Endothelial cell of umbilical vein (primary cell): ENCODE results near the gene JCHAIN. TPM values are rescaled to one million over a fixed set of nuclear protein-coding genes. Genes with fewer than 3 reads are reported as not detected.

ENCODE experiments used
- BruUV-seq: library from RNA; stranded (reverse); fragments of 400-500 nt; replicated peaks from 2 replicates; lab custom pipeline; 2021; lab: Mats Ljungman, UMichigan
- CTCF ChIA-PET: fragments of 300-600, 350-600 bp; sonication (Branson Sonifier 250); formaldehyde crosslinking; loops from one replicate; lab custom pipeline; 2021; ENCODE audit warnings: antibody characterized with exemption, inconsistent platforms; lab: Charles Lee
- POLR2A ChIA-PET: fragments of 300-600, 350-600 bp; sonication (Branson Sonifier 250); formaldehyde crosslinking; loops from one replicate; lab custom pipeline; 2021; ENCODE audit warnings: antibody characterized with exemption, inconsistent platforms; lab: Charles Lee
- DNase-seq: peaks from one replicate; pipeline ENCODE4 v3.0.0-alpha.2; 2011; ENCODE audit warnings: low read depth, low spot score
- FAIRE-seq: peaks from 2 replicates; lab custom pipeline; 2011; peaks lifted over from hg19 to GRCh38; lab: Jason Lieb, UNC
- H2AFZ ChIP-seq: 2 replicates; pipeline ENCODE4 v1.6.0; 2012; ENCODE audit warnings: low read depth, low read length, control low read depth, inconsistent platforms
- H3K27ac ChIP-seq: 2 replicates; pipeline ENCODE4 v1.5.1; 2011; ENCODE audit warnings: low read depth, mild to moderate bottlenecking, control low read depth, low read length, moderate library complexity; ENCODE audit not compliant: insufficient read depth
- H3K27me3 ChIP-seq, 2 experiments: 2 replicates each; pipeline versions ENCODE4 v1.6.0 to v1.6.1; 2011; ENCODE audit warnings: low read length in 2 of 2, mixed read lengths in 1 of 2; ENCODE audit not compliant: control insufficient read depth in 2 of 2, insufficient read depth in 2 of 2
- H3K36me3 ChIP-seq, 2 experiments: 2 replicates in 1 of 2; 3 replicates in 1 of 2; pipeline ENCODE4 v1.5.1; 2011; ENCODE audit warnings: low read length in 2 of 2, mild to moderate bottlenecking in 1 of 2, moderate library complexity in 1 of 2; ENCODE audit not compliant: control insufficient read depth in 2 of 2, insufficient read depth in 2 of 2; ENCODE audit errors: extremely low read depth in 1 of 2
- H3K4me1 ChIP-seq: 3 replicates; pipeline ENCODE4 v1.5.1; 2011; ENCODE audit warnings: mild to moderate bottlenecking, low read length; ENCODE audit not compliant: control insufficient read depth, insufficient read depth; ENCODE audit errors: extremely low read depth
- H3K4me2 ChIP-seq: 2 replicates; pipeline ENCODE4 v1.6.1; 2011; ENCODE audit warnings: low read length, control low read depth, mixed read lengths; ENCODE audit not compliant: insufficient read depth
- H3K4me3 ChIP-seq, 3 experiments: fragments of 200-600 bp in 1 of 3; sonication (generic), shearing (Covaris generic) in 1 of 3; replicated peaks in 1 of 3; 2 replicates each; pipeline ENCODE4 v1.5.1; 2011 to 2016; ENCODE audit warnings: control low read depth in 3 of 3, low read length in 3 of 3, mild to moderate bottlenecking in 2 of 3, inconsistent platforms in 1 of 3, low read depth in 1 of 3, moderate library complexity in 1 of 3; ENCODE audit not compliant: insufficient read depth in 1 of 3
- H3K79me2 ChIP-seq: 2 replicates; pipeline ENCODE4 v1.6.0; 2012; ENCODE audit warnings: low read length, inconsistent platforms; ENCODE audit not compliant: control insufficient read depth, insufficient read depth
- H3K9ac ChIP-seq: replicated peaks from 2 replicates; pipeline ENCODE3; 2011; ENCODE audit warnings: low read length, control low read depth; ENCODE audit not compliant: insufficient read depth; ENCODE audit errors: extremely low read depth
- H3K9me1 ChIP-seq: replicated peaks from 3 replicates; pipeline ENCODE4 v1.6.0; 2011; ENCODE audit warnings: mild to moderate bottlenecking, low read length; ENCODE audit not compliant: control insufficient read depth, insufficient read depth; ENCODE audit errors: extremely low read depth
- H3K9me3 ChIP-seq: replicated peaks from 2 replicates; pipeline ENCODE4 v1.5.1; 2012; ENCODE audit warnings: low read length, inconsistent platforms; ENCODE audit not compliant: control insufficient read depth, insufficient read depth
- H4K20me1 ChIP-seq: replicated peaks from 2 replicates; pipeline ENCODE3; 2011; ENCODE audit warnings: mild to moderate bottlenecking, low read length; ENCODE audit not compliant: control insufficient read depth, insufficient read depth; ENCODE audit errors: extremely low read depth
- CTCF ChIP-seq, 2 donors: IDR thresholded peaks; 1 replicate in 1 of 2; 2 replicates in 1 of 2; pipeline ENCODE4 v1.5.1; 2011; ENCODE audit warnings: low read length in 2 of 2, mild to moderate bottlenecking in 2 of 2, moderate library complexity in 2 of 2, control low read depth in 1 of 2, inconsistent platforms in 1 of 2, low read depth in 1 of 2; ENCODE audit not compliant: insufficient read depth in 1 of 2; ENCODE audit errors: extremely low read depth in 1 of 2
- EZH2 ChIP-seq: IDR thresholded peaks from 2 replicates; pipeline ENCODE4 v1.6.1; 2012; ENCODE audit warnings: borderline replicate concordance, low read depth, mild to moderate bottlenecking, moderate library complexity, low read length, inconsistent platforms; ENCODE audit not compliant: severe bottlenecking
- FOS ChIP-seq: IDR thresholded peaks from 2 replicates; pipeline ENCODE4 v1.6.1; 2011; ENCODE audit warnings: mild to moderate bottlenecking, low read length, moderate library complexity, borderline replicate concordance; ENCODE audit not compliant: insufficient read depth
- GATA2 ChIP-seq: IDR thresholded peaks from 2 replicates; pipeline ENCODE4 v1.7.0; 2011; ENCODE audit warnings: low read depth, mild to moderate bottlenecking, moderate library complexity, mixed read lengths, low read length; ENCODE audit not compliant: insufficient read length, insufficient read depth
- JUN ChIP-seq: IDR thresholded peaks from 2 replicates; pipeline ENCODE4 v1.6.1; 2011; ENCODE audit warnings: borderline replicate concordance, low read depth; ENCODE audit not compliant: insufficient read length, insufficient read depth
- MYC ChIP-seq: IDR thresholded peaks from one replicate; pipeline ENCODE4 v1.6.1; 2011; ENCODE audit warnings: mild to moderate bottlenecking, low read depth, low read length
- POLR2A ChIP-seq: IDR thresholded peaks from 2 replicates; pipeline ENCODE4 v1.6.1; 2012; ENCODE audit warnings: low read depth, mild to moderate bottlenecking, control low read depth, low read length
- POLR2AphosphoS5 ChIP-seq: IDR thresholded peaks from 2 replicates; pipeline ENCODE4 v1.6.1; 2012; ENCODE audit warnings: low read depth, mild to moderate bottlenecking, control low read depth, low read length, moderate library complexity; ENCODE audit not compliant: insufficient read depth
- dilution Hi-C: fragments of 300-500 bp; cut with MboI; formaldehyde crosslinking; loops from one replicate; pipeline ENCODE4 v1.15.0; 2019; ENCODE audit warnings: low sequenced_read_pairs; ENCODE audit not compliant: extremely low pct_ligation_motif_present
- intact Hi-C: fragments of 100-400 bp; cut with micrococcal nuclease; formaldehyde crosslinking; loops from one replicate; pipeline ENCODE4 v1.10.0; 2022
- polyA plus RNA-seq, 4 experiments: library from polyadenylated mRNA; depleted of rRNA in 3 of 4; stranded (reverse) in 3 of 4; unstranded in 1 of 4; fragments of >200 nt; gene quantifications; 2 replicates each; pipeline versions ENCODE4 v1.2.1 to v1.2.3, GENCODE V29; 2011 to 2012; ENCODE audit warnings: missing spikeins in 1 of 4
- total RNA-seq: library from RNA; stranded (reverse); gene quantifications from 2 replicates; pipeline ENCODE4 v1.2.3, GENCODE V29; 2021
- TF ChIP-seq, protein P1 (sequence below): IDR thresholded peaks from 2 replicates; pipeline ENCODE4 v1.6.1; 2011; ENCODE audit not compliant: insufficient read depth, insufficient read length

JCHAIN gene
- total and polyA plus RNA-seq, 2 donors (not counting 3 experiments of a cell fraction or from before 2014, with no cell fraction given) = not detected

GRCh38 chr4:70681704-70682103 is 15.4 kb upstream of the JCHAIN start:
- no peaks in the 10 kb centered on the region for H3K27me3 ChIP-seq
- no peaks in the 10 kb centered on the region for H3K9me1 ChIP-seq
- ChIA-PET CTCF (no interaction called here), POLR2A (no interaction called here)
- no peaks in the 10 kb centered on the region for H3K79me2 ChIP-seq
- FAIRE-seq (no peak), DNase-seq (no peak)
- no peak overlapping the region for H2AFZ ChIP-seq
- H3K9me3 ChIP-seq = no peaks in the 10 kb centered on the region
- TF ChIP-seq FOS (no peak), POLR2A (no peak)
- no peak overlapping the region for H3K27ac ChIP-seq
- H3K4me2 ChIP-seq = no peak overlapping the region
- H3K9ac ChIP-seq = no peak overlapping the region
- dilution Hi-C loops = no loop called here
- H4K20me1 ChIP-seq = no peaks in the 10 kb centered on the region
- BruUV-seq = no TSS peak
- no peaks in the 10 kb centered on the region for H3K36me3 ChIP-seq
- intact Hi-C loops = no loop called here
- no peaks in the 10 kb centered on the region for H3K4me1 ChIP-seq
- no peak overlapping the region for H3K4me3 ChIP-seq

GRCh38 chr4:70680934-70681333 is 14.6 kb upstream of the JCHAIN start:
- POLR2A ChIA-PET = no interaction called here

More at GRCh38 chr4:70680934-70681333, 14.6 kb upstream of the JCHAIN start:
- Histone ChIP-seq H3K27ac (no peak overlapping the region), H3K27me3 (no peaks in the 10 kb centered on the region), H3K36me3 (no peaks in the 10 kb centered on the region), H3K4me3 (no peak overlapping the region), H2AFZ (no peak overlapping the region), H3K9me3 (no peaks in the 10 kb centered on the region), H3K4me1 (no peaks in the 10 kb centered on the region), H3K9ac (no peak overlapping the region), H3K9me1 (no peaks in the 10 kb centered on the region), H4K20me1 (no peaks in the 10 kb centered on the region), H3K4me2 (no peak overlapping the region), H3K79me2 (no peaks in the 10 kb centered on the region)
- CTCF ChIA-PET = no interaction called here
- TF ChIP-seq FOS = no peak
- TF ChIP-seq POLR2AphosphoS5 = no peak
- no peak for TF ChIP-seq MYC
- TF ChIP-seq CTCF (IDR thresholded peaks at IDR 0.05; ENCODE audit: extremely low read depth in 1 of 2, insufficient read depth in 1 of 2, low read depth in 1 of 2, low read length in 2 of 2) = no peak
- TF ChIP-seq POLR2A = no peak
- no peak for TF ChIP-seq EZH2
- TF ChIP-seq JUN = no peak
- TF ChIP-seq, protein P1, sequence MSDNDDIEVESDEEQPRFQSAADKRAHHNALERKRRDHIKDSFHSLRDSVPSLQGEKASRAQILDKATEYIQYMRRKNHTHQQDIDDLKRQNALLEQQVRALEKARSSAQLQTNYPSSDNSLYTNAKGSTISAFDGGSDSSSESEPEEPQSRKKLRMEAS = no peak
- TF ChIP-seq GATA2 = no peak
- FAIRE-seq = no peak
- intact Hi-C loops (no loop called here), dilution Hi-C loops (no loop called here)
- BruUV-seq = no TSS peak
- no peak for DNase-seq
